GM19351 (cell line): ENCODE measurements around the gene FAR2.

Experiments used
- ATAC-seq: cut with Tn5 transposase; IDR thresholded peaks from one replicate; pipeline ENCODE4 v1.9.1; 2021; ENCODE audit warnings: mild to moderate bottlenecking, moderate library complexity; ENCODE audit not compliant: unreplicated experiment

Gene FAR2

DNA sequence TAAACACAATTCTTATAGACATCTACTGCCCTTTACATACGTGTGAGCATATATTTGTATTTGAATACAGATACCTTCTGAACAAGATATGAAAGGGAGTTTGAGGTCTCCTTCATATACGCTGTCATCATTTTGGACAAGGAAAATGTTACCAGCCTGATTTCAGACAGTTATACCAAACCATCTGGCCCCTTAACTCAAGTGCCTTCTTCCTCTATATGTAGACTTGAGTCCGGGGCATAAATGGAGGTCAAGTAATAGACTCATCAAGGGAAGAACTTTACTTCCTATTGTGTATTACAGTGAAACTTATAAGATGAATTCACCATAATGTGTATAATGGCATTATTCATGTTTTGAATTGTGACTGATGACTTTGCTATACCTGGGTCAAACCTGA lies 52.2 kb downstream of the FAR2 start:
- ATAC-seq = no peak

DNA sequence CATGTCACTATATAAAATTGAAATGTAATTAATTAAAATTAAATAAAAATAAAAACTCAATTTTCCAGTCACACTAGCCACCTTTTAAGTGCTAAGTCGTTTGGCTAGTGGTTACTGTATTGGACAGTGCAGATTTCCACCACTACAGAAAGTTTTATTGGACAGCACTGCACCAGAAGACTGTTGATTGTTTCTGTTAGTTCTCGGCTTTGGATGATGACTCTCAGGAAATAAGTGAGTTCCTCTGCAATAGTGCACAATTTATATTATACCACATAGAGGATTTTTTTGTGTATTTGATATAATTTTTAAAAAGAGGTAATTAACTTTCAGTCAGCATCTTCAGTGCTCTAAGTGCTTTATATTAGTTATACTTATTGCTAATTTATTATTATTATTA lies 52.7 kb downstream of the FAR2 start:
- no peak for ATAC-seq

DNA sequence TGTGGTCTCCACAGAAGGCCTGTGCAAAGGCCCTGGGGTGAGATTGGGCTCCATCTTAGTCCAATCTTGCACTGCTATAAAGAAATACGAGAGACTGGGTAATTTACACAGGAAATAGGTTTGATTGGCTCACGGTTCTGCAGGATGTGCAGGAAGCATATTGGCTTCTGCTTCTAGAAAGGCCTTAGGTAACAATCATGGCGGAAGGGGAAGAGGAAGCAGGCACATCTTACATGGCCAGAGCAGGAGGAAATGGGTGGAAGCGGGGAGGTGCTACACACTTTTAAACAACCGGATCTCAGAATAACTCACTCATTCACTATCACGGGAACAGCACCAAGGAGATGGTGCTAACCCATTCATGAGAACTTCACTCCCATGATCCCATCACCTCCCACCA lies 55.4 kb downstream of the FAR2 start:
- ATAC-seq = no peak

DNA sequence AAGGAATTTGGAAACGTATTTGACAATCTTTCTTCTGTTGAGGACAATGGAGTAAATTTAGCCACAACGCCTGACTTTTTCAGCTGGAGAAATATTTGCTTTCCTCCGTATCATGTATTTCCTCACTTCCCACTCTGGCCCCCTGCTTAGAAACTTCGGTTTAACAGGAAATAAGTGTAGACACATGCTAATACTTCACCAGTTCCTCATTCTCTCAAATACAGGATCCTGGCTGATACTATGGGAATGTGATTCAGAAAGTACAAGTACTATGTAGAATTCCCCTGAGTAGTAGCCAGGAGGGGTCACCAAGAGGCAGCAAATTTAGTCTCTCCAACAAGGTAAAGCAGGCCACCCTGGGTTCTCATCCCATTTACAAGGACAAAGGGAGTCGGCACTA lies 58.0 kb downstream of the FAR2 start:
- no peak for ATAC-seq

DNA sequence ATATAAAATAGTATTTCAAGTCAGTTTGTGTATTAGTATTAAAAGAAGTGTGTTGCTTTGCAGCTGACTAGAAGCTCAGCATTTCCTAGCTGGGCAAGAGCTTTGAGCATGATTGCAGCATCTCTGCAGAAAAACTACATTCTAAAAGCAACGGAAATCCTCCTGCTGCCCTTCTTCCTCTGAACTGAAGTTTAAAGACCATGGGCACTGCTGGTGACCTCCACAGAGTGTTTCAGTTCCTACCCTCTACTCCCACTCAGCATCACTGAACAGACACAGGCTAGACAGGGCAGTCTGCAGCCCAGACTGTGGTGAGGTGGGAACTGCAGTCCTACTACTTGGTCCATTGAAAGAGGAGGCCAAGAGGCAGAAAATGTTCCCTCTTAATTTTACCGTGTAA lies 59.0 kb downstream of the FAR2 start:
- no peak for ATAC-seq

DNA sequence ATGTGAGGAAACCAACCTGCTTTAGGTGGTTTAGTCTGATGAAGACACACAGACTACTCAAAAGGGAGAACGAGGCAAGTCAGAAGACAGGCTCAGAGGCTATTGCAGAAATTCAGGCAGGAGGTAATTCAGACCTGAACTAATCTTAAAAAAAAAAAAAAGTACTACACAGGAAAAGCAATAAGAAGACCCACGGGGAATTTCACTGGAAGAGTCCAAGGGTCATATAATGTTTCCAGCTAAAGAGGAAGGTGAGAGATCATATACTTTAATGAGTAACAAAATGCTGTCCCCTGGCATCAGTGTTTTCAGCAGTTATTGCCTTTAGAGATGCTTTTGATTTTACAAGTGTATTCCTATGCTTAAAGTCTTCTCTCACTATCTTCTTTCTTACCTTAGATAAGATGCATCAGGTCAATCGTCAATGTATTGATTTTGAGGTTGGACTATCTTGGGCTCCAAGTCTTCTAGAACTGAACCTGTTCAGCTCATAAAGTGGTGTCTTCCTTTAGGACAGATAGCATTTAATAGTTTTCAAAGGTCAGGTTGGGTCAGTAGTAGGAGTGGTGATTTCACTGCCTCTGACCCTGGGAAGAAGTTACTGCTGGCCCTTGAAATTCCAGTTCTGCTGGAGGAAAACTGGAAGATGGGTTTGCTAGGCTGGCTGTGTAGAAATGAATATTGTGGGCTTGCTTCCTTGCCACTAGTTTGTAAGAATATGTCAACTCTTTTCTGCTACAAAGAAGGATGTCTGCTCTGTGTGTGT lies 60.0 kb downstream of the FAR2 start:
- no peak for ATAC-seq

DNA sequence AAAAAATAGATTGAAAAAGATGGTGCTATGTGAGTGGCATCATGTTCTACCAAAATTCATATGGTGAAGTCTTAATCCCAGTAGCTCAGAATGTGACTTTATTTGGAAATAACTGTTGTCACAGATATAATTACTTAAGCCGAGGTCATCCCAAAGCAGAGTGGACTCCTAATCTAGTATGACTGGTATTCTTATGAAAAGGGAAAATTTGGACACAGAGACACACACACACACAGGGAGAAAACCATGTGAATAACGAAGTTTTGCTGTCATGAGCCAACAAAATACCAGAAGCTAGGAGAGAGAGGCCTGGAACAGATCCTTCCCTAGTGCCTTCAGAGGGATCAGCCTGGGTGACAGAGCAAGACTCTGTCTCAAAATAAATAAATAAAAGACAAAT lies 62.6 kb downstream of the FAR2 start:
- no peak for ATAC-seq

DNA sequence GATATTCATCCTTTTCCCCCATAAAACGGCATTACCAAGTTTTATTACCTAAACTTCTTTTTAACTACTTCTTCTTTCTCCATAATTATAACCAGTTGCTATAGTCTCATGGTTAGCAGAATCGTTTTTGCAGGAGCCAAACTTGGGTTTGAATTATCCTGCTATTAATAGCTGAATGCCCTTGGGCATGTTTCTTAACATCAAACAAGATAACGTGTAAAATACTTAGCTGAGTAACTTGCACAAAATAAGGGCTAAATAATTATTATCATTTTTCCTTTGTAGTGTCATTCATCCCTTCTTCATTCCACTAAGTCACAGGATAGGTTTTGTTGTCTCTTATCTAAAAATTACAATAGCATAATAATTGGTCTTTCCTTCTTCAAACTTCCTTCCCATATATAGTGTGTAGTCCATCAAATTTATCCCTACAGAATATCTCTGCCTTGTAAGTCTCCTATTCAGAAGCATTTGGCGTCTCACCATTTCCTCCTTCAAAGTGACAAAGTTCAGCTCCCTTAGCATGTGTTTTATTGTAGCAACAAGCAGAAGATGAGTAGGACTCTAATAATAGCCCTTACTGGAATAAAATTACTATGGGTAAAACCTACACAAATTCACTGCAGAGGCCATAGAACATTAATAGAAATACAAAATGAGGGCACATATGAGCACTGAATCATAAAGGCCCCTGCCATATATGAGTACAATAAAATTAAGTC lies 63.8 kb downstream of the FAR2 start:
- ATAC-seq = no peak

DNA sequence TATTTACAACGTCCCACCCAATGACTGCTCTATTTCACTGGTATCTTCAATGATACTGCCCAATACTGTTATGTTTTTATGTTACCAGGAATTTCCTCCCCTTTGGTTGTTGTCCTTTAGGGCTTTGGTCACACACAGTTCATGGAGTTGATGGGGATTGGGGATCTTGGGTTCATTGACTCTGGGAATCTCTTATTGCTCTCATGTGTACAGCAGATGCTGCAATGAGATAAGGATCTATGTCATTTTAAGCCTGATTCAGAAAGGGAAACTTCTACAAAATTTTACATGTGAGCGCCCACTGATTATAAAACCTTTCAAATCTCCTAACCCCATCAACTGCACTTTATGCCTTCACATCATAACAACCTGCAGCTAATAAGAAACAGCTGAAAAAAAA lies 67.2 kb downstream of the FAR2 start:
- ATAC-seq = no peak

DNA sequence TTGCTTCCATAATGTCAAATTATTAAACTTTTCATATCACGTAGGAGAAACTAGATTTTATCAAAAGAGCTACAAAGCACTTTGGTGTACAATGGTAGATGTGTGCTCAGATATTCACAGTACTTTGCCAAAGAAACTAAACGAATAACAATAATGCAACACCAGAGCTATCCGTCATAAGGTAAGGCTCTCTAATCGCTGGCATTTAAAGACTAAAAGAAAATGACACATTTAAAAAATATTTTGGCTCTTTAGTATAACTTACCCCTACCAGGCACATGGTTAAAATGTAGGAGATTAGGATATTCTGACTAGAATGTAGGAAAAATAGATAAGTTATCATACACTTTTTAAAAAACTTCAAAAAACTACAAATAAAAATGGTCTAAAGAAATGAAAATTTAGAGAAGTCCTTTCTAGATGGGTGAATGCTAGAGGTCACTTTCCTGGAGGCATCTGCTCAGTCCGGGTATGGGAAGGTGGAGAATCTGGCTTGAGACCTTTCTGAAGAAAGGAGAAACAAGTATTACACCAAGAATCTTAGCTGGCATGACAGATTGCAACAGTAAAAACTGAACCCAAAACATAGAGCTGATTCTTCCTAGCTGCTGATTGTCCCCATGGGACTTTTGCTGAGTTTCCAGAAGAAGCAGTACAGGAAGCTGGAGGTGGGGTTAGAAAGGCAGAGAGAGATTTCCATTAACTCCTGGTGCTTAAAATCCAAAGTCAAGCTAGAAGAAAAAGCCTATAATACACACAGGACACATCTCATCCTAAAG lies 67.9 kb downstream of the FAR2 start:
- ATAC-seq = no peak

DNA sequence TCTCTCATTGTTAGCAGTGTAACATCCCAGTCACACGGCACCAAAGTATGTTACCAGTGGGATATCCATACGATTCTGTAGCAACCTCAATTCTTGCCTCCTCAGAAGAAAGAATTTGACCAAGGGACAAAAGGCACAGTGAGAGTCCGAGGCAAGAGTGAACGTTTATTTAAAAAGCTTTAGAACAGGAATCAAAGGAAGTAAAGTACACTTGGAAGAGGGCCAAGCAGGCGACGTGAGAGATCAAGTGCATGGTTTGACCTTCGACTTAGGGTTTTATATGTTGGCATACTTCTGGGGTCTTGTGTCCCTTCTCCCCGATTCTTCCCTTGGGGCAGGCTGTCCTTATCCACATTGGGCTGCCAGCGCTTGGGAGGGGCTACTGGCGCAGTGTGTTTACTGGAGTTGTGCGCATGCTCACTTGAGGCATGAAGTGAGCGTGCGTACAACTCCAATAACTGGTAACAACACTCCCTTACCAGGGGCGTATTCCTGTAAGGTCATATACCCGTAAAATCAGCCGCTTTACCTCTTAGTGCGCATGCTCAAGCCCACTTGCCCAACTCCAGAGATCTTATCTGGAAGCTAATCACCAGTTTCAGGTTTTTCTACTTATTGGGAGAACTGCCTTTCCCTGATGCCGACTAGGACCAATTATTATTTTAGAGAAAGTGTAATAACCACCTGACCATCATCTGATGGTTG lies 71.7 kb downstream of the FAR2 start:
- no peak for ATAC-seq

DNA sequence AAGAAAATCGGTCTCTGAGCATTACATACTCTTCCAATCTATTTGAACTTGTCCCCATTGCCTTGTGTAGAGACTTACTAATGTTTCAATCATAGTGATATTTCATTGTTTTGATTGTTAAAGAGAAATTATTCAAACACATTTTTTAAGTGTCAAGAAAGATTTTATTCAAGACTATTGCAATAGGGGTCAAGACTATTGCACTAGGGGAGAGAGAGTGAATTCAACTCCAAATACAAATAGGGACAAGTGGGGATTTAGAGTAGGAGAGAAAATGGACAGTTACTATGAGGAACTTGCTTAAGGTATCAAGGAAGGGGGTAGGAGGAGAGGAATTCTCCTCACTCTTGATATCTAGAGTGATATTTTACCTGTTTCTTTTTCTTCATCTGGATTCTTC lies 73.1 kb downstream of the FAR2 start:
- no peak for ATAC-seq

DNA sequence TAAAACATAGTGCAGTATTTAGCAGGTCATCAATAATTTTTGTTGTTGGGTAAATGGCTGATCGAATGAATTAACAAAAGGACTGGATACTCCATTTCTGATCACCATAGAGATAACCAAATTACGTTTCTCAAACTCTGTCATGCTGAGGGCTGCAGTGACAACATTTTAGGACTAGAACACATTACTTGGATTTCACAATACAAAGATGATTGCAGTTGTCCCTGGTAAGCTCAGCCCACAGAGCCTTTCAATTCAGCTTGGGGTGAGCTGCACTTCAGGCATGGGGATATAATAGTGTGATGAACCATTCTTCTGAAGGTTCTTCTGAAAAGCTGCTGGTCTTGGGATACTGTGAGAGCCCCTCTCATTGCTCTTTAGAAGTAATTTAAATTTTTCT lies 74.3 kb downstream of the FAR2 start:
- ATAC-seq = no peak

DNA sequence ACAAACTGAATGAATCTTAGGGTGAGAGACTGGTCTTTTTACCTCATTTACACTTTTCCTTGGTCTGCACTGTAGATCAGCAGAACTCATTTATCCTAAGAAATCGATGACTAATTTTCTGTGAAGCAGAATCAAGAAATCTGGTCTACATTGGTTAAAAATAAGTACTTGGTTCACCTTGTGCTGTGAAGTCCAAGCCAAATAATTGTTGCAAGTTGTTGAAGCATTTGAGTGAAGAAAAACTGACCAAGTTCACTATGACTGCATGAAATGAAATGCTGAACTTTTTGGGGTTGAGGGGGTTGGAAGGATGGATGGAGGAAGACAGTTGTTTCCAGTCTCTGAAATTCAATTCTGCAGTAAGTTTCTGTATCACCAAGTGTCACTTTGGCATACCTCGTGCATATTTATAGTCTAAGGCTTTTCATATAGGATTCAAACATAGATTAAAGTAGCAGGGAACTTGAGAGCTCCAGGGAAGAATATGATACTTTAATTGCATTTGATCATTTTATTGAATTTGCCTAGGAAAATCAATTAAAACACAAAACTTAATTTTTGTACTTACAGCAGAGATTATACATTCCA lies 75.0 kb downstream of the FAR2 start:
- no peak for ATAC-seq

DNA sequence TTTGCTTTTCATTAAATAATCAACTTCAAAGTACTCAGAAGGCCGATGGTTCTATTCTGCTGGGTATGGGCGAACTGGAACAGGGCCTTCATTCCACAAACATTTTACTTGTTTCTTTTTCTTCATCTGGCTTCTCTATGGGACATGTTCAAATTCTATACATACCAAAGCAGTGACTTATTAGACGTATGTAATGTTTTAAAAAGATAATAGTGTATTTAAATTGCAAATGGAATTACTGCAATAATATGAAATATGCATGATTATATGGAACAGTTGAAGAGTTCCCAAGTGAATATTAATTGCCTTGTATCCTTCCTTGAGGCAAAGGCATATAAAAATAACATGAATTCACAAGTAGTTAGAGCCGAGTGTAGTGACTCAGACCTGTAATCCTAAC lies 75.5 kb downstream of the FAR2 start:
- no peak for ATAC-seq

DNA sequence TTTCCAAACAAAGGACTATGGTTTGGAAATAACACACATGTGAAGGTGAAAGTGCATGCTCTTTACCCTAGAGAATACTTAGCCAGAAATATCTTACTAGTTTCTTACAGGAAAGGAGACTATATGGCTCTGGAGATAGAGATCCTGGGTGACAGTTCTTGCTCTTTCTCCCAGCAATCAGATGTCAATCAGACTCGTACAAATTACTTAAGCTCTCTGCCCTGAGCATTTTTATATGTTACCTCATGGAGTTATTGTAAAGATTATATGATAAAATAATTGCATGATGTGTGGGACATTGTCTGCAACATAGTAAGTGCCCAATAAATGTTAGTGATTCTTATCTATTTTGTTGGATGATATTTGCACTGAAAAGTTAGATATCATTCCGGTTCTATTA lies 76.8 kb downstream of the FAR2 start:
- no peak for ATAC-seq

DNA sequence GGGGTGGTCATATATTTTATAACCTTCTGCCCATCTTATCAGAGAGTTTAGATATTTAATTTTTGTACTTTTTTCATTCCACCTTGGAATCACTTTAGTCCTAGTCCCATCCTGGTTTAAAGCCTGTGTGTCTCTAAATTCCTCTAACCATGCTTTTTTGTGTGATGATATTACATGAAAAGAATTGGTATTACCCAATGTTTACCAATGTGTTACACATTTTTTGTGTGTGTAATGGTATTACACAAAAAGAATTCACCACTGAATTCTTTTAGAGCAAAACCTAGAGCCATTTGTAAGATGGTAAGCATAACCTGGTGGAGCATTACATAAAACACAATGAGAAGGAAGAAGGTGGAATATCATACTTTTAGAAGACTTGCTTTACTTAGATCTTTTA lies 77.5 kb downstream of the FAR2 start:
- ATAC-seq = no peak

DNA sequence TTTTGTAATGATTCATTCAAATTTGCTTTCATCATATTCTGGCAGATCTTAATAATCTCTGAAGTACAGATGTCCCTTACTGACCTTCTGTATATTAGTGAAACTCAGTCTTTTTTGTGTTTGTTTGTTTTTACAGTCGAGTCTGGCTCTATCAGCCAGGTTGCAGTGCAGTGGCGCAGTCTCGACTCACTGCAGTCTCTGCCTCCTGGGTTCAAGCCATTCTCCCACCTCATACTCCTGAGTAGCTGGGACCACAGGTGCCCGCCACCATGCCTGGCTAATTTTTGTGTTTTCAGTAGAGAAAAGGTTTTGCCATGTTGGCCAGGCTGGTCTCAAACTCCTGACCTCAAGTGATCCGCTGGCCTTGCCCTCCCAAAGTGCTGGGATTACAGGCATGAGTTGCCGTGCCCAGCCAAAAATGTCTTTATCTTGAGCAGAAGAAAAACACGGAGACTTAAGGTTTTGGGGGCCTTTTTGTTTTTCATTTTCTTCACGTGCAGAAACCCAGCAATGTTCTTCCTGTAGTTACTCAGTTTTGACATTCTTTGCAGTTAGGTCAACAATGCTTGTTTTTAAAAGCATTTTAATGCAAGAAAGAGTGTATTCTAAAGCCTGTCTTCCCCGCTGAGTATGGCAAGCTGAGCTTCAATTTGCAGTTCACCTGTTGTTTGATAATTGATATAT lies 79.5 kb downstream of the FAR2 start:
- no peak for ATAC-seq

DNA sequence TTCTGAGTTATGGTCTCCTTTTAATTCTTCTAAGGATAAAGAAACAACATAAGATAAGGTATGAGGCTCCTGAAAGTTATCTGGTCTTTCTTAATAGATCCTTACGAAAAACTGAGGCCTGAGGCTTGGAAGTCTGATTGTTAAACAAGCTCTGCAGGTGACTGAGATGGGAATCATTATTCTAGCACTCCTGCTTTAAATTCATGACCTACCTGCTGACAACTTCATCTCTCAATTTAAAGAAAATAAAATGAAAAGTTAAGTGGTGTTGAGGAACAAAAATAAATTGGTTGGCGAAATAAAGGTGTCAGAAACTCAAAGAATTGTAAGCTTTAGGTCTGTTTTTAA lies 80.1 kb downstream of the FAR2 start:
- no peak for ATAC-seq

DNA sequence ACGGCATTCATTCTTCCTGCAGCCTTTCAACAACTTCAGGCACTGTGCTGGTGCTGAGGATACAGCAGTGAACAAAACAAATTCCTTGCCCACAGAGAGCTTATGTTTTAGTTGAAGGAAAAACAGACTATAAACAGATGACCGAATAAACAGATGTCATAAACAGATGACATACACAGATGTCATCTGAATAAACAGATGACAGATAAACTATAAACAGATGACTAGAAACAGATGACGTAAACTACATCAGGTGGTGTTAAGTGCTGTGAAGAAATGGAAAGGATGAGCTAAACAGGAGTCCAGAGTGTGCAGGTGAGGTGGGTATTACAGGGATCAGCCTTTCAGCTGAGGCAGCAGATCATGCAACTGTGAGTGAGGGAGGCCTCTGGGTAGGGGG lies 80.9 kb downstream of the FAR2 start:
- no peak for ATAC-seq
